HEK293T (cell line): ENCODE measurements around the gene DENND2D.

ENCODE experiments used
- BHLHE40 ChIP-seq: fragments of 450-650 bp; IDR thresholded peaks from 2 replicates; pipeline ENCODE4 v1.6.1; 2016; ENCODE audit warnings: mild to moderate bottlenecking, moderate library complexity, borderline replicate concordance
- CTBP1 ChIP-seq: fragments of 450-650 bp; IDR thresholded peaks from 2 replicates; pipeline ENCODE4 v1.6.1; 2016; ENCODE audit warnings: borderline replicate concordance
- FOXA1 ChIP-seq: fragments of 450-650 bp; IDR thresholded peaks from 2 replicates; pipeline ENCODE4 v1.6.1; 2016; ENCODE audit warnings: mild to moderate bottlenecking
- FOXK2 ChIP-seq: fragments of 450-650 bp; IDR thresholded peaks from 2 replicates; pipeline ENCODE4 v1.6.1; 2016; ENCODE audit warnings: mild to moderate bottlenecking
- NFRKB ChIP-seq: fragments of 450-650 bp; IDR thresholded peaks from 2 replicates; pipeline ENCODE4 v1.6.1; 2016; ENCODE audit warnings: mild to moderate bottlenecking, moderate library complexity
- SP1 ChIP-seq: fragments of 450-650 bp; IDR thresholded peaks from 2 replicates; pipeline ENCODE4 v1.6.1; 2017
- SUZ12 ChIP-seq: fragments of 450-650 bp; IDR thresholded peaks from 2 replicates; pipeline ENCODE4 v1.6.1; 2016; ENCODE audit warnings: mild to moderate bottlenecking

DNA sequence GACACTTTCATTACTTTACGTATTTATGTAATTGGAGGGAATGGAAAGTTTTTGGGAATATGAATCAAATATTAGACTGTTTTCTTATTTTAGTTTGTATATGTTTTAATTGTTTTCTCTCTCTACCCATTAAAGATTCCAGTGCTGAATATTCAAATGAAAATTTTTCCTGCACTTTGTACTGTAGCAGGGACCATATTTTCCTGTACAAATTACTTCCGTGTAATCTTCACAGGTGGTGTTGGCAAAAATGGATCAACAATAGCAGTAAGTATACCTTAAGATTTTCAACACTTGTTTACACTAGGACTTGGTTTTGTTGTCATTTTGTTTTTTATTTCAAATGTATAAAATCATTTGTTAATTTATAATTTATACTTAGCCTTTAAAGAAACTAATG, 18.4 kb downstream of the DENND2D start:
- no peak for TF ChIP-seq NFRKB
- no peak for TF ChIP-seq BHLHE40
- no peak for TF ChIP-seq FOXK2
- no peak for TF ChIP-seq SP1
- TF ChIP-seq CTBP1, result no peak
- no peak for TF ChIP-seq FOXA1
- no peak for TF ChIP-seq SUZ12
